GM04503 (cell line): ENCODE measurements around the gene EHMT1.
"Not testable (repeated sequence)": the region's sequence is repeated elsewhere in the genome, so short reads cannot be mapped to it uniquely, and the experiment has no call there.

ENCODE experiments used
- DNase-seq: peaks from one replicate; pipeline ENCODE4 v3.0.0-alpha.2; 2012; ENCODE audit warnings: low read depth

The EHMT1 gene

GRCh38 chr9:137694236-137694959 lies 75.6 kb downstream of the EHMT1 start:
- DNase-seq, result no peak

GRCh38 chr9:137694962-137695875 lies 76.4 kb downstream of the EHMT1 start:
- no peak for DNase-seq

GRCh38 chr9:137696136-137696925 lies 77.5 kb downstream of the EHMT1 start:
- no peak for DNase-seq

GRCh38 chr9:137697193-137697592 lies 78.4 kb downstream of the EHMT1 start:
- no peak for DNase-seq

- no peak for DNase-seq
These were observed 79.0 kb downstream of the EHMT1 start for GRCh38 chr9:137697832-137698231.

- no peak for DNase-seq
These were observed 82.1 kb downstream of the EHMT1 start for GRCh38 chr9:137700911-137701310.

GRCh38 chr9:137702615-137703379 lies 84.0 kb downstream of the EHMT1 start:
- no peak for DNase-seq

GRCh38 chr9:137703842-137704508 lies 85.2 kb downstream of the EHMT1 start:
- DNase-seq, result no peak

- DNase-seq, result no peak
These were observed 86.6 kb downstream of the EHMT1 start for GRCh38 chr9:137705443-137705863.

GRCh38 chr9:137705906-137706305 lies 87.1 kb downstream of the EHMT1 start:
- DNase-seq, result no peak

- no peak for DNase-seq
These were observed 88.6 kb downstream of the EHMT1 start for GRCh38 chr9:137707361-137707760.

- DNase-seq, result no peak
These were observed 89.9 kb downstream of the EHMT1 start for GRCh38 chr9:137708590-137709284.

- no peak for DNase-seq
These were observed 90.8 kb downstream of the EHMT1 start for GRCh38 chr9:137709411-137710101.

- DNase-seq, result no peak
These were observed 91.9 kb downstream of the EHMT1 start for GRCh38 chr9:137710704-137711103.

- no peak for DNase-seq
These were observed 92.9 kb downstream of the EHMT1 start for GRCh38 chr9:137711678-137712105.

GRCh38 chr9:137715321-137715720 lies 96.5 kb downstream of the EHMT1 start:
- no peak for DNase-seq

GRCh38 chr9:137715866-137716693 lies 97.3 kb downstream of the EHMT1 start:
- not testable (repeated sequence) for DNase-seq

GRCh38 chr9:137716694-137717287 lies 98.0 kb downstream of the EHMT1 start:
- no peak for DNase-seq
